ENCODE results near the gene CFAP97. TPM values are rescaled to one million over a fixed set of nuclear protein-coding genes. Genes with fewer than 3 reads are reported as not detected.

CFAP97 gene
- total and polyA plus RNA-seq, 5 donors = 4.1 to 26.9 (median 18.0) TPM

DNA sequence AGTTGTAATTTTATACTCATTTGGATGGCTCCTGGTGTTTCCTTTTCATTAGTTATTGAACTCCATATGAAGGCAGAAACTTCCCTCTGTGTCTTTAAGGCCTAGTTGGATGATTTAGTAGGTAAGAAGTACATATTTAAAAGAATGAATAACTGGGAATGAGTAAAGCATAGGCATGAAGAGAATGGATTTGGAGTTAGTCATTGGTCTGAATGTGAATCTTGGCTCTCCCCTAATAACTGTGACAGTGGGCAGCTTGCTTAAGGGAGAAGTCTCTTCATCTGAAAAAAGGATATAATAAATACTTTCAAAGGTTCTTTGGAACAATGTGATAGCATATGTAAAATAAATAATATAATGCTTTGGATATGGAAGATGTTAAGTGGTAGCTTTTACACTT, 18.8 kb upstream of the CFAP97 start:
- no peak for DNase-seq
- Histone ChIP-seq H3K9me3 (ENCODE audit: control insufficient read depth, low read length) (no peaks in the 10 kb centered on the region), H3K27me3 (ENCODE audit: control insufficient read depth, insufficient read depth) (no peaks in the 10 kb centered on the region), H3K27ac (ENCODE audit: low read length) (no peak overlapping the region), H3K4me3 (ENCODE audit: low read length) (no peak overlapping the region), H3K4me1 (ENCODE audit: control insufficient read depth, insufficient read depth, low read length) (peaks cover 7% of the 10 kb centered on the region)
- no peak for ATAC-seq
- intact Hi-C loops (cut with DNase I) = no loop called here

DNA sequence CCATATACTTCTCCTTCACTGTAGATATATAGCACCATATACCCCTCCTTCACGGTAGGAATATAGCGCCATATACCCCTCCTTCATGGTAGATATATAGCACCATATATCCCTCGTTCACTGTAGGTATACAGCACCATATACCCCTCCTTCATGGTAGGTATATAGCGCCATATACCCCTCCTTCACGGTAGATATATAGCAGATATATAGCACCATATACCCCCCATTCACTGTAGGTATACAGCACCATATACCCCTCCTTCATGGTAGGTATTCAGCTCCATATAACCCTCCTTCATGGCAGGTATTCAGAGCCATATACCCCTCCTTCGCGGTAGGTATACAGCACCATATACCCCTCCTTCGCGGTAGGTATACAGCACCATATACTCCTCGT, 18.1 kb upstream of the CFAP97 start:
- DNase-seq (no peak), ATAC-seq (no peak)
- Histone ChIP-seq H3K27ac (ENCODE audit: low read length) (no peak overlapping the region), H3K4me1 (ENCODE audit: control insufficient read depth, insufficient read depth, low read length) (peaks cover 5% of the 10 kb centered on the region), H3K27me3 (ENCODE audit: control insufficient read depth, insufficient read depth) (no peaks in the 10 kb centered on the region), H3K4me3 (ENCODE audit: low read length) (no peak overlapping the region), H3K9me3 (ENCODE audit: control insufficient read depth, low read length) (no peaks in the 10 kb centered on the region)
- intact Hi-C loops (cut with DNase I) = no loop called here
- 44% methylated on average over 6 of the region's 10 CpGs for WGBS

DNA sequence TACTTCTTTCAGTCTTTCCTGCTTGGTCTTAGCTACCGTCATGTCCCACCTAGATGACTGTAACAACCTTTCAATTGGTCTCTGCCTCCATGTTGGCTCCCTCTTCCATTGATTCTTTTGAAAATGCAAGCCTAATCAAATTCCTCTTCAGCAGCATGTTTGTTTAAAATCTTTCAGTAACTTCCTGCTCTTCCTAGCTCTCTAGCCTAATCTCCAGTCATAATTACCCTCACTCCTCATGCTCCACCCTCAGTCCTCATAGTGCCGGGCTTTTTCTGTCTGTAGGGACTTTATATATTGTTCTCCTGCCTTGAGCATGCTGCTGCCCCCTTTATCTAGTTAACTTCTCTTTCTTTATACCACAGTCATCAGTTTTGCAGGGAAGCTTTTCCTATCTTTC, 17.7 kb upstream of the CFAP97 start:
- no peak for ATAC-seq
- no peak overlapping the region for H3K27ac ChIP-seq (ENCODE audit: low read length)

DNA sequence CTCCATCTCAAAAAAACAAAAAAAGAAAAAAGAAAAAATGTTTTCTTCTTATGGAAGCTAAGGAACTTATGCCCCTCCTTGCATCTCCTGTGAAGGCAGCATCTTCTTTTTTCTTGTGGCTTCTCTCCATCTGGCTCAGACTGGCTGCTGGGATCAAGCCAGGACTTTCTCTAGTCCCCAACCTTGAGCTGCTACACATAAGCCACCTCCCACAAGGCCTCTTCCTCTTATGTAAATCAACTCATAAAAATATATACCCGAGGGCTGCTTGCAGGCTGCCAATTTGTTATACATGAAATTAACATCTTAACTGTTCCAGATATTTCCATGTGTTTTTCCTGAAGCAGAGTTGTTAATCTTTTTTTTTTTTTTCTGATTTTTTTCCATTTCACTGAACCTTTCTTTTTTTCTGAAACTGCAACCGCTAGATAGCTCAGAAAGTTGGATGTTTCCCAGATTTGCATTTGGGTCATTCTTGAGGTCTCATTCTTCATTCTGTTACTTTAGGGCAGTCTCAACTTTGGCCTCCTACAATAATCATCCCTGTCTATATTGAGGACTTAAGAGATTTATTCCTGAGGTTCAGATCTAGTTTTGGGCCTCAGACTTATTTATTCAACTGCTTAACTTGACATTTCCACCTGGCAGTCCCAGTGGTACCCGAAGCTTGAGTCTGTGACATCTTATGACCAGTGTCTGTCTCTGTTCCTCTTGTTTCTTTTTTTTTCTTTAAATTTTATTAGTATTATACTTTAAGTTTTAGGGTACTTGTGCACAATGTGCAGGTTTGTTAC, 15.9 kb upstream of the CFAP97 start:
- intact Hi-C loops (cut with DNase I) = loop anchor here in 2 of 4 donors (10.0 kb wide), 2 partner anchors 65 to 175 kb away; partner anchors contain the start of genes ANKRD37 (in 2 of the 2) and LRP2BP (in 2 of the 2)
- DNase-seq = peak in 1 of 3 donors; percentile 68
- H3K4me3 ChIP-seq (ENCODE audit: low read length) = no peak overlapping the region
- WGBS = 38% methylated on average over 3 of the region's 3 CpGs
- no peak overlapping the region for H3K27ac ChIP-seq (ENCODE audit: low read length)
- no peaks in the 10 kb centered on the region for H3K27me3 ChIP-seq (ENCODE audit: control insufficient read depth, insufficient read depth)
- peaks cover 7% of the 10 kb centered on the region for H3K4me1 ChIP-seq (ENCODE audit: control insufficient read depth, insufficient read depth, low read length)
- no peaks in the 10 kb centered on the region for H3K9me3 ChIP-seq (ENCODE audit: control insufficient read depth, low read length)
- peak; percentile 40 to 42 for ATAC-seq

More for the DNA sequence above, 17.7 kb upstream of the CFAP97 start:
- WGBS = 81% methylated on average over 2 of the region's 2 CpGs
- DNase-seq = no peak
- Histone ChIP-seq H3K4me3 (ENCODE audit: low read length) (no peak overlapping the region), H3K27me3 (ENCODE audit: control insufficient read depth, insufficient read depth) (no peaks in the 10 kb centered on the region), H3K4me1 (ENCODE audit: control insufficient read depth, insufficient read depth, low read length) (peaks cover 7% of the 10 kb centered on the region), H3K9me3 (ENCODE audit: control insufficient read depth, low read length) (no peaks in the 10 kb centered on the region)
- intact Hi-C loops (cut with DNase I) = no loop called here

DNA sequence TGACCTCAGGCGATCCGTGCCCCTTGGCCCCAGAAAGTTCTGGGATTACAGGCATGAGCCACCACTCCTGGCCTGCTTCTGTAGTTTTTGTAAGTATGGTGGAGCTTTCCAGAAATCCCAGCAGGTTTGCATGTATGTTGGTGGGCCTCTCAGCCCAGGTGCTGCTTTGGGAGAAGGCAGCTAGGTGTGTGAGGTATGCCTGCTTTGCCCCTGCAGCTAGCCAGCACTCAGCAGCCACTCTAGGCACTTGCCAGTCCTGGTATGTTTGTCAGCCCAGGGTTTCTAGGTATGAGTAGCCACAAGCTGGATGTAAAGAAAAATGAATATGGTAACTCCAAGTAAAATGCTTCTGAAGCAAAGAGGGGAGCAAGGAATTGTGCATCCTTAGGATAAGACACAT, 14.5 kb upstream of the CFAP97 start:
- H3K4me3 ChIP-seq (ENCODE audit: low read length) = no peak overlapping the region
- no peaks in the 10 kb centered on the region for H3K9me3 ChIP-seq (ENCODE audit: control insufficient read depth, low read length)
- peaks cover 7% of the 10 kb centered on the region for H3K4me1 ChIP-seq (ENCODE audit: control insufficient read depth, insufficient read depth, low read length)
- no peak for DNase-seq
- H3K27ac ChIP-seq (ENCODE audit: low read length) = no peak overlapping the region
- WGBS = 100% methylated on average over 2 of the region's 2 CpGs
- ATAC-seq = no peak
- intact Hi-C loops (cut with DNase I) = loop anchor here in 2 of 4 donors (10.0 kb wide), 2 partner anchors 66 to 176 kb away; partner anchors contain the start of genes ANKRD37 (in 2 of the 2) and LRP2BP (in 2 of the 2)
- no peaks in the 10 kb centered on the region for H3K27me3 ChIP-seq (ENCODE audit: control insufficient read depth, insufficient read depth)

DNA sequence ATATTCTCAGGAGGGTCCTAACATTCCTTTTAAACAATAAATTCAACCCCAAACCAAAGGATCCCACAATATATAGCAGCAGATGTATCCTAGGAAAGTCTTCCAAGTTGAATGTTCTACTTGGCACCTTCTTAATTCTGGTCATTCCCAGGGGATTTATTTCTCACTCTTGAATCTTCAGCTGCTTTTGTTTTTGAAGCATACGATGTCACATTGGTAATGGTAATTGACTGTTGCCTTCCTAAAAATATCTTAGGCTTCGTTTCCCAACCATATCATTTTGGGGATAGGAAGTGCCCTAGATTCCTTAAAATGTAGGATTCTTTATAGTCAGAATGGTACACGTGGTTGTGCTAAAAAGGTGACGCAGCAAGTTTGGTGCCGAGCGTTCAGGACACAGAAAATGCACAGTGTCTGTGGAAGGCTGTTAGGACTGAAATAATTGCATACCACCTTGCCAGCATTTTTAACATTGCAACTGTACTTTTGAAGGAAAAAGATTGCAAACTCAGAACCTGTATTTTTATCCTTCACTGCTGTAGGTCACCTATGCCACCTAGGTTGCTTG, 13.7 kb upstream of the CFAP97 start:
- no peak overlapping the region for H3K27ac ChIP-seq (ENCODE audit: low read length)
- WGBS = 36% methylated on average over 6 of the region's 6 CpGs
- intact Hi-C loops (cut with DNase I) = loop anchor here in 2 of 4 donors (10.0 kb wide), 2 partner anchors 67 to 177 kb away; partner anchors contain the start of genes ANKRD37 (in 2 of the 2) and LRP2BP (in 2 of the 2)
- peaks cover 7% of the 10 kb centered on the region for H3K4me1 ChIP-seq (ENCODE audit: control insufficient read depth, insufficient read depth, low read length)
- H3K9me3 ChIP-seq (ENCODE audit: control insufficient read depth, low read length) = no peaks in the 10 kb centered on the region
- H3K27me3 ChIP-seq (ENCODE audit: control insufficient read depth, insufficient read depth) = no peaks in the 10 kb centered on the region
- no peak overlapping the region for H3K4me3 ChIP-seq (ENCODE audit: low read length)
- DNase-seq (no peak), ATAC-seq (no peak)

DNA sequence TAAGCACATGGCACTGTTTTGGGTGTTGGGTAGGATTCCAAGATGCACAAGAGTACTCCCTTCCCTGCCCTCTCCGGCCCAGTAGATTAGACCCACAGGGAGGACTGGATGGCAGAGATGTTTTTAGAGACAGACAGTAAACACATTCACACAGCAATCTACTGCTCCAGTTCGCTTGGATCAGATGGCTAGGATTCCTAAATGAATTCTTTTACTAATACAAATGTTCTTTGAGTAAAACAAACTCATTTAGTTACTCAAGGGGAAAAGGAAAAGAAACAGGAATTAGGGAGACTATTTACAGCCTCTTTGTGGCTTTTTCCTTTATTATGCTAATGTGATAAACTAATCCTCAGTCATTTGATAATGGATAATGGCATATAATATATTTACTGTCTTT, 11.5 kb upstream of the CFAP97 start:
- DNase-seq = no peak
- no peak for ATAC-seq
- Histone ChIP-seq H3K4me1 (ENCODE audit: control insufficient read depth, insufficient read depth, low read length) (peaks cover 7% of the 10 kb centered on the region), H3K4me3 (ENCODE audit: low read length) (no peak overlapping the region), H3K27me3 (ENCODE audit: control insufficient read depth, insufficient read depth) (no peaks in the 10 kb centered on the region), H3K9me3 (ENCODE audit: control insufficient read depth, low read length) (no peaks in the 10 kb centered on the region), H3K27ac (ENCODE audit: low read length) (no peak overlapping the region)
- 48% methylated on average over 2 of the region's 2 CpGs for WGBS
- intact Hi-C loops (cut with DNase I) = loop anchor here in 2 of 4 donors (10.0 kb wide), 2 partner anchors 70 to 180 kb away; partner anchors contain the start of genes ANKRD37 (in 2 of the 2) and LRP2BP (in 2 of the 2)

DNA sequence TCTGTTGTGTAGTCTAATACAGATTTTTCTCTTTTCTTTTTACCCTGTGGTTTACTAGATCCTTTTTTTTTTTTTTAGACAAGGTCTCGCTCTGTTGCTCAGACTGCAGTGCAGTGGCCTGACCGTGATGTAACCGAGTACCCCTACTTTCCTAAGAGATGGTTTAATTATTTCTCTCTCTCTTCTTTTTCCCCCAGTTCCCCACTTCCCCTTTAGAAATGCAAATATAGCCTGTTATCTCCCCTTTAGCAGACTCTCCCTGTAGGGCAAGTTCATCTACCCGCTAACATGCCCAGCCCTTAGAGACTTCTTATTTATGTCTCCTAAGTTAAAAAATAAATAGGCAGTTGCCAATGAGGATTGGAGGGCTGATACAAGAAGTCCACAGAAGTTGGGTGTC, 10.1 kb upstream of the CFAP97 start:
- intact Hi-C loops (cut with DNase I) = loop anchor here in 2 of 4 donors (10.0 kb wide), 2 partner anchors 71 to 181 kb away; partner anchors contain the start of genes ANKRD37 (in 2 of the 2) and LRP2BP (in 2 of the 2)
- Histone ChIP-seq H3K4me3 (ENCODE audit: low read length) (no peak overlapping the region), H3K27ac (ENCODE audit: low read length) (no peak overlapping the region), H3K9me3 (ENCODE audit: control insufficient read depth, low read length) (no peaks in the 10 kb centered on the region), H3K4me1 (ENCODE audit: control insufficient read depth, insufficient read depth, low read length) (peaks cover 5% of the 10 kb centered on the region), H3K27me3 (ENCODE audit: control insufficient read depth, insufficient read depth) (no peaks in the 10 kb centered on the region)
- WGBS = 90% methylated on average over 4 of the region's 4 CpGs
- ATAC-seq (no peak), DNase-seq (no peak)

DNA sequence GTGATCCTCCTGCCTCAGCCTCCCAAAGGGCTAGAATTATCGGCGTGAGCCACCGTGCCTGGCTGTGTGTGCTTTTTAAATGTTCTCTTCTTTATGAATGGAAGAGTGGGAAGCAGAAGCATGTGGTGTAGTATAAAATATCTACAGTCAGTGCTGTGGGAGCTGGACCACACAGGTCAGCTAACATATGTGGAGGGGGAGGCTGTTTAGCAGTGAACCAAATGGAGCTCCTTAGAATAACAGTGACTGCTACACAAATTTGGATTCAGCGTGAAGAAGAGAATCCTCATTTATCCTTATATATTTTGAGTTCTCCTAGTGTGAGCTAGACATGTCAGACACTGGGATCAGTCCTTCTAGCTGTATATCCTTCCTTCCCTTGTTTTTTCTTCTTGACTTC, 8.8 kb upstream of the CFAP97 start:
- intact Hi-C loops (cut with DNase I) = loop anchor here in 2 of 4 donors (10.0 kb wide), 2 partner anchors 72 to 182 kb away; partner anchors contain the start of genes ANKRD37 (in 2 of the 2) and LRP2BP (in 2 of the 2)

DNA sequence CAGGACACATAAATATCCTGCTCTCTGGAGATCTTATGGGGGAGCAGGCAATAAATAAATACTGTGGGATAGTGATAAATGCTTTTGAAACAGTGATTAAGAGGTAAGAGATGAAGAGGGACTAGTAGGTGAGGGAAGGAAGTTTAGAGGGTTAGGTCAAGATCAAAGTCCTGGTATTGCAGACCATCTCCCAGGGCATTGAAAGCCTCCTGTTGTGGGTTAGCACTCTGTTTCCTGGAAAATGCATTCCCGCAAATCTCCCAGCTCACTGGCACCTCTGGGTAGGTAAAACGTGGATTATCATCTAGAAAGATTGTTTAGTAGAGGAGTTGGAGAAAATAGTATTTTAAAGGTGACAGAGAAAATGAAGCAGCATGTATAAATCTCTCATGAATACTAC, 7.8 kb upstream of the CFAP97 start:
- intact Hi-C loops (cut with DNase I) = loop anchor here in 2 of 4 donors (10.0 kb wide), 2 partner anchors 73 to 183 kb away; partner anchors contain the start of genes ANKRD37 (in 2 of the 2) and LRP2BP (in 2 of the 2)
- DNase-seq (no peak), ATAC-seq (no peak)
- Histone ChIP-seq H3K4me3 (ENCODE audit: low read length) (peak overlapping the region; percentile 96), H3K9me3 (ENCODE audit: control insufficient read depth, low read length) (no peaks in the 10 kb centered on the region), H3K27me3 (ENCODE audit: control insufficient read depth, insufficient read depth) (no peaks in the 10 kb centered on the region), H3K27ac (ENCODE audit: low read length) (no peak overlapping the region), H3K4me1 (ENCODE audit: control insufficient read depth, insufficient read depth, low read length) (no peaks in the 10 kb centered on the region)
- WGBS = 46% methylated on average over 2 of the region's 2 CpGs

More for the DNA sequence above, 8.8 kb upstream of the CFAP97 start:
- H3K27ac ChIP-seq (ENCODE audit: low read length) = no peak overlapping the region
- H3K4me3 ChIP-seq (ENCODE audit: low read length) = no peak overlapping the region
- H3K27me3 ChIP-seq (ENCODE audit: control insufficient read depth, insufficient read depth) = no peaks in the 10 kb centered on the region
- H3K9me3 ChIP-seq (ENCODE audit: control insufficient read depth, low read length) = no peaks in the 10 kb centered on the region
- peaks cover 2% of the 10 kb centered on the region for H3K4me1 ChIP-seq (ENCODE audit: control insufficient read depth, insufficient read depth, low read length)
- DNase-seq (no peak), ATAC-seq (no peak)
- WGBS = 96% methylated on average over 4 of the region's 4 CpGs

DNA sequence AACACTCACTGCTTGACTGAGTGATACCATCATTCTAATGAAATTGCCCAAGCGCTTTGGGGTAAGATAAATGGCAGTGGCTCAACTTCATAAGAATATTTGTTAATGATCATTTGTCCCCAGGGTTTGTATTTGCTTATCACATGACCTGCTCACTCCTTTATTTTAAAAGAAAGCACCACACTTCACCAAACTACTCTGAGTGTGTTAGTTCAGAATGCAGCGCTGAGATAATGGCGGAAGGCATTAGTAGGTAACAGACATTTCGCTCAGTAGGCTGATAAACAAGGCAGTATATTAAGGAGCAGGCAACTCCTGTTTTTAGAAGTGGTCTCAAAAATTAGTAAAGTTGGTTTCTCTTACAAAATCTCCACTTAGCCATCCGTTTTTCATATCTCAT, 7.2 kb upstream of the CFAP97 start:
- Histone ChIP-seq H3K4me1 (ENCODE audit: control insufficient read depth, insufficient read depth, low read length) (no peaks in the 10 kb centered on the region), H3K9me3 (ENCODE audit: control insufficient read depth, low read length) (no peaks in the 10 kb centered on the region), H3K27me3 (ENCODE audit: control insufficient read depth, insufficient read depth) (no peaks in the 10 kb centered on the region), H3K4me3 (ENCODE audit: low read length) (peak overlapping the region; percentile 96), H3K27ac (ENCODE audit: low read length) (no peak overlapping the region)
- DNase-seq (no peak), ATAC-seq (no peak)
- WGBS = 48% methylated on average over 5 of the region's 5 CpGs
- intact Hi-C loops (cut with DNase I) = loop anchor here in 2 of 4 donors (10.0 kb wide), 2 partner anchors 74 to 184 kb away; partner anchors contain the start of genes ANKRD37 (in 2 of the 2) and LRP2BP (in 2 of the 2)

All from right cardiac atrium (tissue), 5 donors.